MCF 10A (cell line): ENCODE results near the gene CALML6. TPM values are rescaled to one million over a fixed set of nuclear protein-coding genes. Genes with fewer than 3 reads are reported as not detected.
A peak's percentile ranks its signal among the peaks of the same experiment; 100 is the strongest.

Experiments
- BruUV-seq: library from RNA; stranded (reverse); fragments of 400-500 nt; replicated peaks from 2 replicates; lab custom pipeline; 2021; lab: Mats Ljungman, UMichigan
- CTCF ChIA-PET: fragments of 300-600 bp; sonication (Branson Sonifier 250); formaldehyde crosslinking; extraction: SDS; loops from one replicate; lab custom pipeline; 2021; ENCODE audit warnings: antibody characterized with exemption, inconsistent platforms; lab: Yijun Ruan, JAX
- POLR2A ChIA-PET: fragments of 300-600, 350-650 bp; sonication (Branson Sonifier 250); formaldehyde crosslinking; extraction: SDS; loops from one replicate; lab custom pipeline; 2020; ENCODE audit warnings: antibody characterized with exemption, inconsistent platforms; lab: Yijun Ruan, JAX
- DNase-seq: peaks from one replicate; pipeline ENCODE4 v3.0.0-alpha.2; 2018; ENCODE audit not compliant: unreplicated experiment
- H3K27ac Mint-ChIP-seq: one replicate; pipeline ENCODE4 v1.8.0; 2022; ENCODE audit warnings: mild to moderate bottlenecking, low read depth, mixed read lengths; ENCODE audit not compliant: unreplicated experiment
- H3K27me3 Mint-ChIP-seq: one replicate; pipeline ENCODE4 v1.8.0; 2022; ENCODE audit warnings: mixed read lengths; ENCODE audit not compliant: insufficient read depth, unreplicated experiment
- H3K36me3 Mint-ChIP-seq: one replicate; pipeline ENCODE4 v1.8.0; 2022; ENCODE audit warnings: mild to moderate bottlenecking, moderate library complexity, mixed read lengths; ENCODE audit not compliant: insufficient read depth, unreplicated experiment
- H3K4me1 Mint-ChIP-seq: one replicate; pipeline ENCODE4 v1.8.0; 2022; ENCODE audit warnings: mixed read lengths; ENCODE audit not compliant: insufficient read depth, unreplicated experiment
- H3K4me3 Mint-ChIP-seq: one replicate; pipeline ENCODE4 v1.8.0; 2022; ENCODE audit warnings: mild to moderate bottlenecking, moderate library complexity, mixed read lengths; ENCODE audit not compliant: unreplicated experiment
- H3K9me3 Mint-ChIP-seq: one replicate; pipeline ENCODE4 v1.8.0; 2022; ENCODE audit warnings: mixed read lengths; ENCODE audit not compliant: unreplicated experiment
- CTCF ChIP-seq: fragments of 200-600 bp; IDR thresholded peaks from one replicate; pipeline ENCODE4 v1.8.0; 2022; ENCODE audit warnings: antibody characterized with exemption, mild to moderate bottlenecking; ENCODE audit not compliant: unreplicated experiment
- intact Hi-C: fragments of 100-400 bp; cut with micrococcal nuclease; formaldehyde crosslinking; loops from 2 replicates; pipeline ENCODE4 v1.14.1; 2022
- total RNA-seq: library from RNA; stranded (reverse); gene quantifications from 2 replicates; pipeline ENCODE4 v1.2.3, GENCODE V29; 2022

CALML6 gene
- total RNA-seq, 1 experiment from 2014 or later, result 1.7 TPM

- Mint-ChIP-seq H3K27ac (peak overlapping the region; percentile 91), H3K4me1 (peaks cover 25% of the 10 kb centered on the region), H3K36me3 (no peaks in the 10 kb centered on the region), H3K27me3 (no peaks in the 10 kb centered on the region), H3K9me3 (no peaks in the 10 kb centered on the region), H3K4me3 (peak overlapping the region; percentile 85)
- CTCF ChIA-PET, result interaction anchor here (0.5 to 1.7 kb wide), 4 partner anchors 10 to 163 kb away, joined by 3 to 9 read pairs (median 5); no protein-coding TSS in a partner anchor
- BruUV-seq, result no TSS peak
- POLR2A ChIA-PET, result interaction anchor here (0.6 to 1.7 kb wide), 5 partner anchors 9 to 277 kb away, joined by 3 to 29 read pairs (median 4); partner anchors contain the start of genes MIB2 and NADK
- intact Hi-C loops, result loop anchor here (5.0 kb wide), 1 partner anchor 115 kb away; the partner anchor contains the start of gene NADK
- TF ChIP-seq CTCF, result no peak
- no peak for DNase-seq
Observed at GRCh38 chr1:1892079-1892762, 22.8 kb upstream of the CALML6 start.

DNA sequence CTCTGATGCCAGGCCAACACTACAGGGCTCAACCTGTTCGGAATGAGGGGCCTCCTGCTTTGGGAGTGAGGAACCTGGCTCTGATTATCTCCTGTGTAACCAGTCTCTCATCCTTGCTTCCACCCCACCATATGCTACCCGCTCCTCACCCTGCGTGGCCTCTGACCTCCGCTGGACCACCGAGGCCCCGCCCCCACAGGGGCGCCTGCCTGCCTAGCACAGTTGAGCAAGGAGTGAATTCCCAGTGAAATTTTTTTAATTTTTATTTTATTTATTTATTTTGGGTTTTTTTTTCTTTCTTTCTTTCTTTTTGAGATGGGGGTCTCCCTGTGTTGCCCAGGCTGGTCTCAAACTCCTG lies 22.3 kb upstream of the CALML6 start:
- CTCF ChIA-PET, result interaction anchor here (1.7 kb wide), 1 partner anchor 12 kb away, joined by 9 read pairs; no protein-coding TSS in a partner anchor

GRCh38 chr1:1893291-1893985 lies 21.6 kb upstream of the CALML6 start:
- intact Hi-C loops, result loop anchor here (5.0 kb wide), 1 partner anchor 116 kb away; the partner anchor contains the start of gene NADK
- Mint-ChIP-seq H3K36me3 (no peaks in the 10 kb centered on the region), H3K9me3 (no peaks in the 10 kb centered on the region), H3K4me3 (peak overlapping the region; percentile 85), H3K27ac (peak overlapping the region; percentile 61), H3K4me1 (peaks cover 25% of the 10 kb centered on the region), H3K27me3 (no peaks in the 10 kb centered on the region)
- no TSS peak for BruUV-seq
- POLR2A ChIA-PET, result interaction anchor here (1.5 kb wide), 1 partner anchor 13 kb away, joined by 7 read pairs; no protein-coding TSS in a partner anchor
- TF ChIP-seq CTCF, result no peak
- CTCF ChIA-PET, result interaction anchor here (0.5 to 3.2 kb wide), 3 partner anchors 13 to 494 kb away, joined by 3 to 19 read pairs (median 8); no protein-coding TSS in a partner anchor
- DNase-seq, result no peak

More for the DNA sequence above, 22.3 kb upstream of the CALML6 start:
- no peaks in the 10 kb centered on the region for H3K36me3 Mint-ChIP-seq
- TF ChIP-seq CTCF, result no peak
- peak overlapping the region; percentile 85 for H3K4me3 Mint-ChIP-seq
- peaks cover 25% of the 10 kb centered on the region for H3K4me1 Mint-ChIP-seq
- no peaks in the 10 kb centered on the region for H3K9me3 Mint-ChIP-seq
- H3K27ac Mint-ChIP-seq, result peak overlapping the region; percentile 91
- intact Hi-C loops, result loop anchor here (5.0 kb wide), 1 partner anchor 115 kb away; the partner anchor contains the start of gene NADK
- DNase-seq, result no peak
- BruUV-seq, result no TSS peak
- POLR2A ChIA-PET, result interaction anchor here (1.7 kb wide), 1 partner anchor 15 kb away, joined by 29 read pairs; no protein-coding TSS in a partner anchor
- no peaks in the 10 kb centered on the region for H3K27me3 Mint-ChIP-seq
